Epidermal melanocyte (primary cell): ENCODE results near the gene AGRN.

Source experiments
- DNase-seq: peaks from one replicate; pipeline ENCODE4 v3.0.0; 2011; ENCODE audit warnings: low spot score; ENCODE audit not compliant: insufficient read length

Gene AGRN

DNA sequence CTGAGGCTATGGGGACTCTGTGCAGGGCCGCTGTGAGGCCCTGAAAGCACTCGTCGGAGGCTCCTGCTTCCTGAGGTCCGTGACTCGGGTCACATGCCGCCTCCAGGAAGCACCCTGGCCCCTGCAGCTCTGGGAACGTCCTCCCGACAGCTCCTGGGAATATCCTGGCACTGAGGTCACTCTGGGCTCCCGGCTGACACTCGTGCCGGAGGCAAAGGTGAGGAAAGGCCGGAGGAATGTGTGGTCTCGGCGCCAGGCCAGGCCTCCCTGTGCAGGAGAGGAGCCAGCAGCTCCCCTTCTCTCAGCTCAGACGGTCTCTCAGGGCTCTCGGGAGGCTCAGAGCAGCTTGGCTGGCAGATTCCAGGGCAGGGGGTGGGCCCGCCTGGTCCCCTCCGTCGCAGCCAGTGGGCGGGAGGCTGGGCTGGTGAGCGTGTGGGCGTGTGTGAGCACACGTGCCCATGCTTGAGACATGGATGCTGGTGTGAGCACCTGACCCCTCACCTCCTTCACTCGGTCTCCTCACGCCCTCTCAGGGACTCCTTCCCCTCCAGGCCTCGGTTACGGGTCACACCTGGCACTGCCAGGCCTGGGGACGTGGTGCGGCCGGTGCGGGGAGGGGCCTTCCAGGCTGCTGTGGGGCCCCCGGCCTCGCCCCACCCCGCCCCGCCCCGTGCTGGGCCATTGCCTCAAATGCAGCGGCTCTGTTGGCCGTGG is 59.6 kb downstream of the AGRN start:
- DNase-seq: peak; percentile 75

DNA sequence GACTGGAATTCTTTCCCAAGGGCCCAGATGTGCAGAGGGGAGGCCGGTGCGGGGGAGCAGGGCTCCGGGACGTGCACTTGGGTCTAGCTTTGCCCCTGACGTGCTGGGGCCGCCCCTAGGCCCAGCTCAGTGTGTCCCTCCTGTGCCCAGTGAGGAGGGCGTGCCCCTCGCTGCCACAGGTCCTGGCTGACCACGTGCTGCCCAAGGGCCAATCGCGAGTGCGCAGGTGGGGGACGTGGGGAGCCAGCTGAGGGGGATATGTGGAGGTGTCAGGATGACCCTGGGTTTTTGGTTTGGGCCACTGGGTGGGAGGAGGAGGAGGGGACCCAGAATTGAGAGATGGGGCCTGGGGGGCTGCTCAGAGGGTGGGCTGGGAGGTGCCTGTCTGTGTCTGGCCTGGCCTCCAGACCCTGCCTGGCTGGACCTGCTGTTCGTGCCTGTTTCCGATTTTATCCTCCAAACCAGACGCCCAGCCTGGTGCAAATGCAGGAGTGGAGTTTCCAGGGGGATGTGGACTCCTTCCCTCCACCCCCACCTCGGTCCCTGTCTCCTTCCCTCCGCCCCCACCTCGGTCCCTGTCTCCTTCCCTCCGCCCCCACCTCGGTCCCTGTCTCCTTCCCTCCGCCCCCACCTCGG is 60.3 kb downstream of the AGRN start:
- DNase-seq: peak; percentile 34

- peak; percentile 2 for DNase-seq
Observed at GRCh38 chr1:1080951-1081310, 61.0 kb downstream of the AGRN start.

GRCh38 chr1:1081311-1082238 is 61.7 kb downstream of the AGRN start:
- DNase-seq: peak; percentile 3

GRCh38 chr1:1082239-1082775 is 62.4 kb downstream of the AGRN start:
- peak; percentile 8 for DNase-seq

DNA sequence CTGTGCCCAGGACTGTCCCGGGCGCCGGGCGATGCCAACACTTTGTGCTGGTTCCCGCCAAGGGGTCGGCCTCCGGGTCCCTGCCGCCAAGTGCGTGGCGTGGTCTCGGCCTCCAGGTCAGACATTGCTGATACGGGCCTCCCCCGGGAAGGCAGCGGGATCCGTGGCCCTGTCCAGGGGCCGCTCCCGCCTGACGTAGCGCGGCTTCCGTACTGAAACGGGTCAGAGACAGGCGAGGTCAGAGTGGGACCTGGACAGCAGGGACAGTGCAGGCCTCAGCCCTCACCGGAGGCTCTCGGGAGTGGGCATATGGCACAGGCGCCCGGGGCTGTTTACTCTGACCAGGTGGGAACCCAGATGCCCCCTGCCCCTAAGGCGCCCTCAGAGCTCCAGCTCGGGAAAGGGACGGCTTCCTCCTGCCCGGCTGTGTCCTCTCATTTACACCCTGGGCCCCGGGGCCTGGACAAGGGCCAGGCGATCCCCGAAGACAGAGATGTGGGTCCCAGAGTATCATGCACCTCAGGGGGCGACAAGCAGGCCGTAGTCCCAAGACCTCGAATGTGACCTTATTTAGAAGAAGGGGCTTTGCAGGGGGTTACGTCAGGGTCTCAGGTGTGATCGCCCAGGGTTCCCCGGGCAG is 63.0 kb downstream of the AGRN start:
- DNase-seq: peak; percentile 1

DNA sequence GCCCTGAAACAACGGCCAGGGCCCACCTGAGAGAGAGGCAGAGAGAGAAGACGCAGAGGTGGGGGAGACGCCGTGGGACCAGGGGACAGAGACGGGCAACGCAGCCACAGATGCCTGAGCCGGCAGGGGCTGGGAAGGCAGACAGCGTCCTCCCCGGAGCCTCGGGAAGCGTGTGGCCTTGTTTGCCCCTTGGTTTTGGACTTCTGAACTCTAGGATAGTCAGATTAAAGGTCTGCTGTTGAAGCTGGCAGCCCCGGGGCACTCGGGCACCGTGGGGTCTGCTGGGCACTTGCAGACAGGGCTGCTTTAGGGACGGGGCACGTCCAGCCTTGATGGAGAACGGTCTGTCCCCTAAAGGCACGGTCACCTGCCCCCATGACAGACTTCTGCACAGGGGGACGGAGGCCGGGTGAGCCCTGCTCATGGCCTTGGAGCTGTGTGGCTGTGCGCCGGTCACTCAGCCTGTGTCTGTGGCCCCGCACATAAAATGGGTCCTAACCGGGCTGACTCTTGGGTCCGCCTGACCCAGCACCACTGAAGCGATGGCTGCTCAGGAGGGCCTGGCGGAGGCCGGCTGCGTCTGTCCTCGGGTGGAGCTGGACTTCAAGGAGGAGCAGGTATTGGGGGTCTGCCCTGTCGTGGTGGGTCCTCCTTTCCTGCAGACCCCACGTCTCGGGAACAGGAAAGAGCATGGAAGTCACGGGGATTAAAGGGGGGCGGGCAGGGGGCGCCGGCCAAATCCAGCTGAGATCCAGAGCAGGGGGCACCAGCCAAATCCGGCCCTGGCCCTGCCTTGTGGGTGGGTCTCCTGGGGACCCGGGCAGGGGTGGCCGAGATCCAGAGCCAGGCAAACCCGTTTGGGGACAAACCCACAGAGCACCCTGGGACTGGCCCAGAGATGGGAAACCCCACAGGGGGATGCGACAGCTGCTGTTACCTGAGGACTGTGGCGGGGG is 63.8 kb downstream of the AGRN start:
- DNase-seq: no peak

DNA sequence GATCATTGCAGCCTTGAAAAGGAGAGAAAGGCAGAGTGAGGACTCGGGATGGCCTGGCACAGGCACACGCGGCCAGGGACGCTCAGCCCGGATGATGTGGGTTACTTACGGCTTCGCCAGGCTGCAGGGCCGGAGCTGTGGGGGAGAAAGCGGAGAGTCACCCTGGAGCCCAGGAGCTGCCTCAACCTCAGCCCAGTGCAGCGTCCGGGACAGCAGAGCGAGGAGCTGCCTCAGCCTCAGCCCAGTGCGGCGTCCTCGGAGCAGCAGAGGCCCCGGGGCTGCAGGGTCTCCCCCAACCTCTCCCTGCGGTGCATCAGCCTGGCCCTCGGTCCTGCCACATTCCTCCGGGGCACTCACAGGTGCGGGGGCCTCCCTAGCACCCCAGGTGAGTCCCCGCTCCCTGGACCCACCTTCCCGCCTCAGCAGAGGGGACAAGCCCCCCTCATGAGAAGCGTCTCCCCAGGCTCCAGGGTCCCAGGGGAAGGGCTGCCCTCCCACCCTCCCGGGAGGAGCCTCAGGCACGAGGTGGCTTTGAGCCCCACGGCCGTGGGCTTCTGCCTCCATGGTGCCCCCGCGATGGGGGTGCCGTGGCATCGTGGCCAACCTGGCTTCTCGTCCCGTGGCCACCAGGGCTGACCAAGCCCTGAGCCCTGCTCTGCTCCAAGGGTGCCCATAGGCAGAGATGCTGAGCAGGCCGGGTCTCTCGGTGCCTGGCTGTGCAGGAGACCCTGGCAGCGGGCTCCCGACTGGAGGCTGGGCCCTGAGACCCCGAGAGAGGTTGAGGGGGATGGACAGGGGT is 64.7 kb downstream of the AGRN start:
- no peak for DNase-seq

DNA sequence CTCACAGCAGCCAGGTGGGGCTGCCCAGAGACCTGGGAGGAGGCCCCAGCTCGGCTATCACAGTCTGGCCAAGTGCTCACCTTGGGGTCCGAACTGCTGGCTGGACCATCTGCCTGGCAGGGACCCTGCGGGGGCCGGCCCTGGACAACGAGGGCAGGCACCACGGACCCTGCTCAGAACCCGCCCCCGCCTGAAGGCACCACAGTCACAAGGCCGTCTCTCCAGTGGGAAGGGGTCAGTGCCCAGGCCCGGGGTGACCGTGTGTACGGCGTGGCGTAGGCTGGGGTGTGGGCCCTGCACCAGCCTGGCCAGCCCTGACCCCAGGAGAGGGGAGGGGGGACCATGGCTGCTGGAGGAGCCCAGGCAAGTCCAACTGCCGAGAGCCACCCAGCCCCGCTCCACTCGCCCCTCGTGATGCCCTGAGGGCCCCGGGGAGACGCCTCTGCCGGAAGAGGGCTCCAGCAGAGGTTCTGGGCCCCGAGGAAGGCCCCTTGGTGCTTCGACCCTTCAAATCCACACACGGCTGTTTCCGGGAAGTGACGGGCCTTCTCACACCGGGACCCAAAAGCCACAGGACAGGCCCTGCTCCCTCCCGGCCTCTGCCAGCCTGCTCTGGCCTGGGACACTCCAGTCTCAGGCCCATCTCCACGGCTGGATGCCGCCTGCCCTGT is 65.4 kb downstream of the AGRN start:
- DNase-seq: no peak

DNA sequence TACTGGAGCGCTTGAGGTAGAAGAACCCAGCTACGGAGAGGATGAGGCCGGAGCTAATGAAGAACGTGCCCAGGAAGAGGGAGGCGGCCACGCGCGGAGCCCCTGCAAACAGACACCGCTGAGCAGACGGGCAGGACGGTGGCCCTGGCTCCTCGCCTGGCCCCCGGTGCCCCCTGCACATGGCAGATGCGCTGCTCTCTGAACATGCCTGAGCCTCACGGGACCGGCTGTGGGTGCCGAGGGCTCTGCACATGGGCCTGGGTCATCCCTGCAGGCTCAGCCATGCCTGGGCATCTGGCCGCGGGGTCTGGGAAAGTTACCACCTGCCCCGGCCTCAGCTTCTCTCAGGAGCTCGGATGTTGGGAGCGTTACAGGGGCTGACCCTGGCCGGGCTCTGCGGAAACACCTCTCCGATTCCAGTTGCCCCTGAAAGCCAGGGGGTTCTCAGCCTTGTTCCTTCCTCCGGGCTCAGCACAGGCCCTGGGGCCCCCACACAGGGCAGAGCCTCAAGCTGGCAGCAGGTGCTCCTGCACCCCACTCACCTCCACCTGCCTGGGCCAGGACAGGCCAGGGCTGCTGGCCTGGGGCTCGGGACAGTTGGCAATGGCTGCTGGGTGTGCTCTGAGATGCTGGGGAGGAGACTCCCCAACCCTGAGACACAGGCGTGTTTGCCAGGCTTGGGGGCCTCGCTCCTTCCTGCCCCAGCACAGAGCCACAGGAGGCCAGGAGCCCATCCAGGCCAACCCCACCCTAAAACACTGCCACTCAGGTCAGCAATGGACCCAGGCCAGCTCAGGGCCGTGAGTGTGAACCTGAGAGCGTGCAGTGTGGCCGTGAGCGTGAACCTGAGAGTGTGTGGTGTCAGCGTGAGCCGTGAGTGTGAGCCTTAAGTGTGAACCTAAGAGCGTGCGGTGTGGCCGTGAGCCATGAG is 66.3 kb downstream of the AGRN start:
- DNase-seq: no peak

- no peak for DNase-seq
Observed at GRCh38 chr1:1086911-1087341, 67.0 kb downstream of the AGRN start.

GRCh38 chr1:1087351-1088028 is 67.6 kb downstream of the AGRN start:
- DNase-seq: no peak

DNA sequence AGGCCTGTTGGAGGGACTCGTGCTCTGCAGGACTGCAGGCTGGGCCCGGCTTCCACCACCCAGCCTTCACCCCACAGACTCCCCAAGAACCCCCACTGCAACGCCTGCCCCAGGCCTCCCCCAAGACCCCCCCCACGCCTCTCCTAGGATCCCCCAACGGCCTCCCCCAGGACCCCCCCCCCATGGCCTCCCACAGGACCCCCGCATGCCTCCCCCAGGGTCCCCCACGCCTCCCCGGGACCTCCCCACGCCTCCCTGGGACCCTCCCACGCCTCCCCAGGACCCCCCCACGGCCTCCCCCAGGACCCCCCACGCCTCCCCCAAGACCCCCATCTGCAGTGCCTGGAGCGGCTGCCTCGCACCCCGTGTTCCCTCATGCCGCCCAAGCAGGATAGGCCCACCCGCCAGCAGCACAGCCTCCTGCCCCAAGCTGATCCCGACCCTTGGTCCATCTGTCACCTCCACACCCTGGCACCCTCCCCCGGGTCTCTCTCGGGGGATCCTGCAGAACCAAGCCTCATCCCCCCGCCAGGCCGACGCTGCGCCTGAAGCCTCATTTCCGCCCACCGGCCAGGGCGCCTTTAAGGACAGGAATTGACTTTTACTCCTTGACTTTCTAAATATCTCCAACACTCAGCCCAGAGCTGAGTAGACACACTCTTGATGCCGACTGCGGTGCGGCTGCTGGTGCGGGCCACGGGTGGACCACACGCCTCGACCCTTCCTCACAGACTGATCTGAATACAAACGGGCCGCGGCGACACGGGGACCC is 68.3 kb downstream of the AGRN start:
- no peak for DNase-seq

GRCh38 chr1:1088801-1089680 is 69.1 kb downstream of the AGRN start:
- no peak for DNase-seq

- no peak for DNase-seq
Observed at GRCh38 chr1:1089731-1090423, 70.0 kb downstream of the AGRN start.
